Spleen (tissue), 11 donors: ENCODE results near the gene RETSAT. TPM values are rescaled to one million over a fixed set of nuclear protein-coding genes. Genes with fewer than 3 reads are reported as not detected.
"Not testable (repeated sequence)": the region's sequence is repeated elsewhere in the genome, so short reads cannot be mapped to it uniquely, and the experiment has no call there.

Experiments
- DNase-seq: peaks from one replicate; pipeline ENCODE4 v3.0.0-alpha.2; 2020
- H3K27ac ChIP-seq, 8 donors: fragments of 200-600 bp; sonication (generic) in 7 of 8; 1 replicate in 4 of 8; 2 replicates in 4 of 8; pipeline versions ENCODE4 v1.5.0 to v1.8.0; 2016 to 2021; ENCODE audit warnings: inconsistent platforms in 4 of 8, mild to moderate bottlenecking in 4 of 8, moderate library complexity in 1 of 8
- H3K27me3 ChIP-seq, 7 donors: fragments of 200-600 bp; sonication (generic) in 6 of 7; replicated peaks in 1 of 7; 1 replicate in 4 of 7; 2 replicates in 3 of 7; pipeline versions ENCODE4 v1.5.0 to v1.8.0; 2016 to 2021; ENCODE audit warnings: inconsistent platforms in 3 of 7, mild to moderate bottlenecking in 1 of 7
- H3K36me3 ChIP-seq, 6 donors: fragments of 200-600 bp; sonication (generic) in 5 of 6; 1 replicate in 4 of 6; 2 replicates in 2 of 6; pipeline versions ENCODE4 v1.5.0 to v1.8.0; 2016 to 2021; ENCODE audit warnings: inconsistent platforms in 2 of 6
- H3K4me1 ChIP-seq, 6 donors: fragments of 200-600 bp; sonication (generic) in 5 of 6; 1 replicate in 3 of 6; 2 replicates in 3 of 6; pipeline versions ENCODE4 v1.5.0 to v1.8.0; 2016 to 2021; ENCODE audit warnings: inconsistent platforms in 3 of 6
- H3K4me3 ChIP-seq, 8 donors: fragments of 200-600 bp; sonication (generic) in 7 of 8; 1 replicate in 4 of 8; 2 replicates in 4 of 8; pipeline versions ENCODE4 v1.5.0 to v1.8.0; 2016 to 2021; ENCODE audit warnings: inconsistent platforms in 4 of 8, mild to moderate bottlenecking in 4 of 8, moderate library complexity in 2 of 8
- H3K9me3 ChIP-seq, 8 donors: fragments of 200-600 bp; sonication (generic) in 7 of 8; 1 replicate in 4 of 8; 2 replicates in 4 of 8; pipeline versions ENCODE4 v1.5.0 to v1.8.0; 2016 to 2021; ENCODE audit warnings: inconsistent platforms in 4 of 8
- POLR2A ChIP-seq, 3 donors: fragments of 450-650 bp; IDR thresholded peaks; one replicate each; pipeline ENCODE4 v1.5.1; 2017; ENCODE audit warnings: antibody characterized with exemption in 3 of 3, mild to moderate bottlenecking in 1 of 3
- POLR2AphosphoS5 ChIP-seq, 3 donors: sonication (generic); formaldehyde crosslinking; IDR thresholded peaks; one replicate each; pipeline ENCODE4 v1.5.1; 2017; ENCODE audit warnings: antibody characterized with exemption in 3 of 3
- WGBS, 5 donors: extraction: QIAGEN DNeasy Blood & Tissue Kit in 3 of 5; methylation state at CpG; one replicate each; pipeline versions ENCODE4 v1.1.5 to v1.1.7; 2013 to 2018; 5-methylcytosine and 5-hydroxymethylcytosine counted together
- intact Hi-C: fragments of 100-400 bp; cut with DNase I; formaldehyde crosslinking; loops from one replicate; pipeline ENCODE4 v1.15.0; 2023; ENCODE audit warnings: low total_unique reads
- polyA plus RNA-seq, 3 donors: library from polyadenylated mRNA; stranded (reverse); fragments of 200-250 nt; gene quantifications; one replicate each; pipeline ENCODE4 v1.2.1, GENCODE V29; 2013
- total RNA-seq, 7 donors: library from RNA; depleted of rRNA in 3 of 7; stranded (reverse); fragments of >200 nt in 3 of 7; fragmentation: NEBNext Ultra II Directional in 4 of 7; extraction: Animal tissue kit (Norgen Biotek cat#: 25700) in 4 of 7; gene quantifications; one replicate each; pipeline versions ENCODE4 v1.1.0 to v1.2.1, GENCODE V29; 2016 to 2021
- TF ChIP-seq, protein P1 (sequence below), 11 experiments: fragments of 200-600 bp in 7 of 11; fragments of 450-650 bp in 4 of 11; sonication (generic) in 4 of 11; IDR thresholded peaks in 8 of 11; conservative IDR thresholded peaks in 3 of 11; 1 replicate in 7 of 11; 2 replicates in 4 of 11; pipeline versions ENCODE4 v1.4.0 to v1.8.0; 2016 to 2021; ENCODE audit warnings: antibody characterized with exemption in 11 of 11, inconsistent platforms in 4 of 11, mild to moderate bottlenecking in 1 of 11
- donor health status: healthy with polysubstance abuse.
- donor health status: DM: no; HTN: no; CAD: no; lungs with moderate emphysema.
- donor health status: DM: no; HTN: no; CAD: no.
- donor health status: Bipolar disorder and iron deficiency.
- donor health status: healthy.
- donor health status: DM: no; HTN: no; CAD: no.
- donor health status: DM: yes; HTN: yes; CAD: no.

Gene RETSAT
- total and polyA plus RNA-seq, 10 donors: 6.3 to 35.7 (median 21.1) TPM

DNA sequence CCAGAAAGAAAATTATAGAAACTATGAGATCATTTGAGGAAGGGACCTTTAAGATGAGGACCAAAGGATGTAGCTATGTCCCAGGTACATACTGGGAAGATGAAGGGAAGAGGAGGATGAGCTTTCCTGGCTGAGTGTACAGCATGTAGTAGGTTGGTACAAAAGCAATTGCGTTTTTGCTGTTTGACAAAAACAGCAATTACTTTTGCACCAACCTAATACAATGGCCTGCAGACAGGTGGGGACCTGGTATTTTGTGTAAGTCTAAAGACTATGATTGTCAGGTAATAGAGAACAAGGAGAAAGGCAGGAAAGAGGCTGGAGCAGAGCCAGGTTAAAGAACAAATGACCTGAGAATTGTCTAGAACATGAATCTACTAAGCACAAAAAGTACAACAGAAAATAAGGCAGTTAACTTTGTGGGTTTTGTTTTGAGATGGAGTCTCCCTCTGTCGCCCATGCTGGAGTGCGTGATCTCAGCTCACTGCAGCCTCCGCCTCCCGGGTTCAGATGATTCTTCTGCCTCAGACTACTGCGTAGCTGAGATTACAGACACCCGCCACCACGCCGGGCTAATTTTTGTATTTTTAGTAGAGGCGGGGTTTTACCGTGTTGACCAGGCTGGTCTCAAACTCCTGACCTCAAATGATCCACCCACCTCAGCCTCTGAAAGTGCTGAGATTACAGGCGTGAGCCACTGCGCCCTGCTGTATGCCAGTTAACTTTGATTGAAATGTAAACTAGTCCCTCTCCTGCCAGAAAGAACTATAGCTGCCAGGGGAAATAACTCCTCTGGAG is 23.3 kb downstream of the RETSAT start:
- no peak overlapping the region for H3K4me3 ChIP-seq

DNA sequence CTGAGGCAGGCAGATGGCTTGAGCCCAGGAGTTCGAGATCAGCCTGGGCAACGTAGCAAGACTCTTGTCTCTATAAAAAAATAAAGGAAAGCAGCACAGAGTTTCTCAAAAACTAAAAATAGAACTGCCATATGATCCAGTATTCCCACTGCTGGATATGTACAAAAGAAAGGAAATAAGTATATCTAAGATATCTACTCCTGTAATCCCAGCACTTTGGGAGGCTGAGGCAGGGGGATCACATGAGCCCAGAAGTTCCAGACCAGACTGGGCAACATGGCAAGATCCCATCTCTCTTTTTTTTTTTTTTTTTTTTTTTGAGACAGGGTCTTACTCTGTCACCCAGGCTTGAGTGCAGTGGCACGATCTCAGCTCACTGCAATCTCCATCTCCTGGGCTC is 24.6 kb downstream of the RETSAT start:
- H3K9me3 ChIP-seq, H3K27ac ChIP-seq, H3K27me3 ChIP-seq, H3K4me3 ChIP-seq, DNase-seq, intact Hi-C loops: not testable (repeated sequence)
- H3K36me3 ChIP-seq: peaks cover 0 to 18% (median 2%) of the 10 kb centered on the region in 6 donors
- 90 to 96% (median 93%) methylated on average over 3 of the region's 3 CpGs for WGBS, 5 donors
- peaks cover 12 to 42% (median 29%) of the 10 kb centered on the region in 6 donors for H3K4me1 ChIP-seq

More for the DNA sequence above, 23.3 kb downstream of the RETSAT start:
- TF ChIP-seq, protein P1, sequence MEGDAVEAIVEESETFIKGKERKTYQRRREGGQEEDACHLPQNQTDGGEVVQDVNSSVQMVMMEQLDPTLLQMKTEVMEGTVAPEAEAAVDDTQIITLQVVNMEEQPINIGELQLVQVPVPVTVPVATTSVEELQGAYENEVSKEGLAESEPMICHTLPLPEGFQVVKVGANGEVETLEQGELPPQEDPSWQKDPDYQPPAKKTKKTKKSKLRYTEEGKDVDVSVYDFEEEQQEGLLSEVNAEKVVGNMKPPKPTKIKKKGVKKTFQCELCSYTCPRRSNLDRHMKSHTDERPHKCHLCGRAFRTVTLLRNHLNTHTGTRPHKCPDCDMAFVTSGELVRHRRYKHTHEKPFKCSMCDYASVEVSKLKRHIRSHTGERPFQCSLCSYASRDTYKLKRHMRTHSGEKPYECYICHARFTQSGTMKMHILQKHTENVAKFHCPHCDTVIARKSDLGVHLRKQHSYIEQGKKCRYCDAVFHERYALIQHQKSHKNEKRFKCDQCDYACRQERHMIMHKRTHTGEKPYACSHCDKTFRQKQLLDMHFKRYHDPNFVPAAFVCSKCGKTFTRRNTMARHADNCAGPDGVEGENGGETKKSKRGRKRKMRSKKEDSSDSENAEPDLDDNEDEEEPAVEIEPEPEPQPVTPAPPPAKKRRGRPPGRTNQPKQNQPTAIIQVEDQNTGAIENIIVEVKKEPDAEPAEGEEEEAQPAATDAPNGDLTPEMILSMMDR (IDR thresholded peaks at IDR 0.05 in 8 of 11, conservative IDR thresholded peaks at IDR 0.05 in 3 of 11): no peak
- no peak for TF ChIP-seq POLR2AphosphoS5 (IDR thresholded peaks at IDR 0.05)
- TF ChIP-seq POLR2A (IDR thresholded peaks at IDR 0.05): no peak
- peaks cover 0 to 28% (median 16%) of the 10 kb centered on the region in 6 donors for H3K4me1 ChIP-seq
- intact Hi-C loops: no loop called here
- no peaks in the 10 kb centered on the region for H3K9me3 ChIP-seq
- no peak overlapping the region for H3K27ac ChIP-seq
- no peak for DNase-seq
- H3K27me3 ChIP-seq: no peaks in the 10 kb centered on the region
- peaks cover 0 to 5% (median 0%) of the 10 kb centered on the region in 6 donors for H3K36me3 ChIP-seq
- 66 to 85% (median 75%) methylated on average over 13 of the region's 13 CpGs for WGBS, 5 donors

DNA sequence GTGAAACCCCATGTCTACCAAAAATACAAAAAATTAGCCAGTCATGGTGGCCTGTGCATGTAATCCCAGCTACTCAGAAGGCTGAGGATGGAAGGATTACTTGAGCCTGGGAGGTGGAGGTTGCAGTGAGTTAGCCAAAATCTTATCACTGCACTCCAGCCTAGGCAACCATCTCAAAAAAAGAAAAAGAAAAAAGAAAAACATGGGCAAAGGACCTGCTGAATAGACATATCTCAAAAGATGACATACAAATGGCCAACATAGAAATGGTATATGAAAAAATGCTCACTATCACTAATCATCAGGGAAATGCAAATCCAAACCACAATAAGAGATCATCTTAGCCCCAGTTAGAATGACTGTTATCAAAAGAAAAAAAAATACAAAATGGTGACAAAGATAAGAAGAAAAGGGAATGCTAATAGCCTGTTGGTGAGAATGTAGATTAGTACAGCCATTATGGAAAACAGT is 25.1 kb downstream of the RETSAT start:
- no peak for DNase-seq
- peaks cover 0 to 23% (median 6%) of the 10 kb centered on the region in 6 donors for H3K36me3 ChIP-seq
- no peak overlapping the region for H3K4me3 ChIP-seq
- TF ChIP-seq POLR2AphosphoS5 (IDR thresholded peaks at IDR 0.05): no peak
- TF ChIP-seq POLR2A (IDR thresholded peaks at IDR 0.05): no peak
- TF ChIP-seq, protein P1 (IDR thresholded peaks at IDR 0.05 in 8 of 11, conservative IDR thresholded peaks at IDR 0.05 in 3 of 11): no peak
- H3K27me3 ChIP-seq: no peaks in the 10 kb centered on the region
- H3K27ac ChIP-seq: no peak overlapping the region
- no peaks in the 10 kb centered on the region for H3K9me3 ChIP-seq
- H3K4me1 ChIP-seq: peaks cover 16 to 46% (median 34%) of the 10 kb centered on the region in 6 donors
- intact Hi-C loops: no loop called here

DNA sequence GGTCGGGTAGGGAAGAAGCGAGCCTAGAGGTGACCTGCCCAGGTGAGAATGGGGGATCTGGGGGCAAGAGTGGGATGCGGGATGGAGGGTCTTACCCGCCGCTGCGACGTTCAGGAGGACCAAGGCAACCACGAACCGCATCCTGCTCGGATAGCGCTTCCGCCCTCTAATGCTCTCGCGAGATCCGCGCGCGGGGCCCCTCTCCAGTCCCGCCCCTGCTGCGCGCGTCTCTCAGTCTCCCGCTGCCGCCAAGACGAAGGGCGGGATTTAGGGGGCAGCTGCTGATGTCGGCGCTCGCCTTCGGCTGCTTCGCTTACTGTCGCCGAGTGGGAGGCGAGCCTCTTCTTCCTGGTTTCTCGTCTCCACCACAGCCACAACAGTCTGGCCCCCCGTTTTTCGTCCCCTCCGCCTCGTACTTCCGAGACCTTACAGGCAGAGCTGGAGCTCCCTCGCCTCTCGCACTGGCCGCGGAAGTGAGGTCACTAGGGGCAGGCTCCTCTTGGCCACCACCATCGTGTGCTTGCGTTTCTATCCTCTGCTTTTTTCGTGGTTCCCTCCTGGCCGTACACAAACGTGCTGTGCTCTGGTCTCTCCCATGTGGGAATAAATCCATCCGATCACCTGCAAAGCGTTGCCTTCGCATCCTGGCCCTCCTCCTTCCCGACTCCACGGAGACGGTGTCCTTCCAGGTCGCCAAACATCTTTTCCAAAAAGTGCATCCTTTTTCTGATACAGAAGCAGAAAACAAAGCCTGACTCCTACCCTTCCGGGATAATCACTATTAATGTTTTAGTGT is 26.3 kb downstream of the RETSAT start, which contains the start of gene TGOLN2:
Gene TGOLN2, minus strand, starts transcription at position 168 of the 796 bp plus-strand sequence. Its CDS starts 27 bp downstream, at position 141.
- DNase-seq: peak; percentile 99
- peak; percentile 100 for TF ChIP-seq POLR2AphosphoS5 (IDR thresholded peaks at IDR 0.05)
- peak; percentile 91 to 98 (median 95) for TF ChIP-seq POLR2A (IDR thresholded peaks at IDR 0.05)
- TF ChIP-seq, protein P1 (IDR thresholded peaks at IDR 0.05 in 8 of 11, conservative IDR thresholded peaks at IDR 0.05 in 3 of 11): peak in 6 of 11 experiments; percentile 7 to 55 (median 28)
- Histone ChIP-seq H3K27ac (peak within 1 kb of the TSS; percentile 91 to 99 (median 98)), H3K4me3 (peak within 1 kb of the TSS; percentile 66 to 92 (median 77)), H3K36me3 (peaks cover 0 to 35% (median 18%) of the 10 kb centered on the region in 6 donors), H3K4me1 (peaks cover 26 to 58% (median 46%) of the 10 kb centered on the region in 6 donors), H3K9me3 (no peaks in the 10 kb centered on the region), H3K27me3 (no peaks in the 10 kb centered on the region)
- intact Hi-C loops: no loop called here
- 0 to 1% (median 0%) methylated on average over 54 to 57 of the region's 57 CpGs for whole genome bisulfite sequencing, 5 donors
